Bronchial epithelial cell (primary cell): ENCODE data around the gene GJC2. TPM values are rescaled to one million over a fixed set of nuclear protein-coding genes. Genes with fewer than 3 reads are reported as not detected.
"Not testable (repeated sequence)": the region's sequence is repeated elsewhere in the genome, so short reads cannot be mapped to it uniquely, and the experiment has no call there.

Experiments
- DNase-seq: peaks from one replicate; pipeline ENCODE4 v3.0.0-alpha.2; 2010; ENCODE audit warnings: low read depth
- FAIRE-seq: peaks from 2 replicates; lab custom pipeline; 2011; peaks lifted over from hg19 to GRCh38; lab: Jason Lieb, UNC
- H3K27me3 ChIP-seq: 2 replicates; pipeline ENCODE4 v1.5.1; 2011; ENCODE audit warnings: low read length; ENCODE audit not compliant: control insufficient read depth, insufficient read depth
- H3K36me3 ChIP-seq: 2 replicates; pipeline ENCODE4 v1.5.1; 2011; ENCODE audit warnings: low read length; ENCODE audit not compliant: control insufficient read depth, insufficient read depth
- H3K4me3 ChIP-seq: 2 replicates; pipeline ENCODE4 v1.5.1; 2011; ENCODE audit warnings: mild to moderate bottlenecking, low read depth, low read length, control low read depth
- total RNA-seq: library from RNA; depleted of rRNA; stranded (reverse); fragments of >200 nt; gene quantifications from 2 replicates; pipeline ENCODE4 v1.2.1, GENCODE V29; 2014
- TF ChIP-seq, protein P1 (sequence below): IDR thresholded peaks from 2 replicates; pipeline ENCODE4 v1.5.1; 2011; ENCODE audit warnings: mild to moderate bottlenecking, moderate library complexity, low read length, control low read depth, inconsistent platforms; ENCODE audit not compliant: insufficient read depth, severe bottlenecking

Gene GJC2
- total RNA-seq, 1 donor from 2014 or later, result 5.5 TPM

DNA sequence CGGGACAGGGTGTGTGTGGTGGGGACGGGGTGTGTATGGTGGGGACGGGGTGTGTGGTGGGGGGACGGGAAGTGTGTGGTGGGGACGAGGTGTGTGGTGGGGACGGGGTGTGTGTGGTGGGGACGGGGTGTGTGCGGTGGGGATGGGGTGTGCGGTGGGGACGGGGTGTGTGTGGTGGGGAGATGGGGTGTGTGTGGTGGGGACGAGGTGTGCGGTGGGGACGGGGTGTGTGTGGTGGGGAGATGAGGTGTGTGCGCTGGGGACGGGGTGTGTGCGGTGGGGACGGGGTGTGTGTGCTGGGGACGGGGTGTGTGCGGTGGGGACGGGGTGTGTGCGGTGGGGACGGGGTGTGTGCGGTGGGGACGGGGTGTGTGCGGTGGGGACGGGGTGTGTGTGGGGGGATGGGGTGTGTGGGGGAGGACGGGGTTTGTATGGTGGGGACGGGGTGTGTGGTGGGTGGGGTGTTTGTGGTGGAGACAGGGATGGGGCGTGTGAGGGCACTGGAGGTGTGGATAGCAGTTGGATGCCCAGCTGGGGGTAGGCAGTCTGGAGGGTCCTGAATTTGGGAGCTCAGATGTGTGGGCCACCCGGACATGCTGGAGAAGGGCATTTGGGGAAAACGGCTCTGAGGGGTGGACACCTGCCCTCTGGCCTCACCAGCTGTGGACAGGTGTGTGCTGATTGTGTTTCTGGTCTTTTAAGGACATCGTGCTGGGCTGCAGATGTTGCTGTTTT lies 32.7 kb downstream of the GJC2 start:
- Histone ChIP-seq H3K27me3 (no peaks in the 10 kb centered on the region), H3K4me3 (no peak overlapping the region), H3K36me3 (no peaks in the 10 kb centered on the region)
- DNase-seq, result no peak
- peak; percentile 18 for FAIRE-seq
- TF ChIP-seq, protein P1, sequence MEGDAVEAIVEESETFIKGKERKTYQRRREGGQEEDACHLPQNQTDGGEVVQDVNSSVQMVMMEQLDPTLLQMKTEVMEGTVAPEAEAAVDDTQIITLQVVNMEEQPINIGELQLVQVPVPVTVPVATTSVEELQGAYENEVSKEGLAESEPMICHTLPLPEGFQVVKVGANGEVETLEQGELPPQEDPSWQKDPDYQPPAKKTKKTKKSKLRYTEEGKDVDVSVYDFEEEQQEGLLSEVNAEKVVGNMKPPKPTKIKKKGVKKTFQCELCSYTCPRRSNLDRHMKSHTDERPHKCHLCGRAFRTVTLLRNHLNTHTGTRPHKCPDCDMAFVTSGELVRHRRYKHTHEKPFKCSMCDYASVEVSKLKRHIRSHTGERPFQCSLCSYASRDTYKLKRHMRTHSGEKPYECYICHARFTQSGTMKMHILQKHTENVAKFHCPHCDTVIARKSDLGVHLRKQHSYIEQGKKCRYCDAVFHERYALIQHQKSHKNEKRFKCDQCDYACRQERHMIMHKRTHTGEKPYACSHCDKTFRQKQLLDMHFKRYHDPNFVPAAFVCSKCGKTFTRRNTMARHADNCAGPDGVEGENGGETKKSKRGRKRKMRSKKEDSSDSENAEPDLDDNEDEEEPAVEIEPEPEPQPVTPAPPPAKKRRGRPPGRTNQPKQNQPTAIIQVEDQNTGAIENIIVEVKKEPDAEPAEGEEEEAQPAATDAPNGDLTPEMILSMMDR, result no peak

DNA sequence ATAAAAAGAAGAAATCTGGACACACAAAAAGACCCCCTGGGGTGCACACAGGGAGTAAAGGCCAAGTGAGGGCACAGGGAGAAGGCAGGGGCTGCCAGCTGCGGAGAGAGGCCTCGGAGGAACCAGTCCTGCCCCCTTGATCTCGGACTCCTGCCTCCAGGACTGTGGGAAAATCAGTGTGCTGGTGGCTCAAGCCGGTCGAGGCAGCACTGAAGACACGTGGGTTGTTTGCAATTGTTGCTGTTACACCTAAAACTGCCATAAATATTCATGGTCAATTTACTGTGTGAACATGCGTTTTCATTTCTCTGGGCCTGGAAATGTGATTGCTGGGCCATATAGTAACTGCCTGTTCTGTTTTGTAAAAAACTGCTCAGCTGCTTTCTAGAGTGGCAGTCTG lies 34.4 kb downstream of the GJC2 start:
- TF ChIP-seq, protein P1, result no peak
- no peak for FAIRE-seq
- DNase-seq, result no peak
- Histone ChIP-seq H3K27me3 (no peaks in the 10 kb centered on the region), H3K4me3 (no peak overlapping the region), H3K36me3 (no peaks in the 10 kb centered on the region)

- DNase-seq (no peak), FAIRE-seq (no peak)
- Histone ChIP-seq H3K36me3 (no peaks in the 10 kb centered on the region), H3K27me3 (no peaks in the 10 kb centered on the region), H3K4me3 (no peak overlapping the region)
- TF ChIP-seq, protein P1, result no peak
Measured at GRCh38 chr1:228185641-228185965, 35.9 kb downstream of the GJC2 start.

- not testable (repeated sequence) for H3K36me3 ChIP-seq, DNase-seq, FAIRE-seq, H3K4me3 ChIP-seq, H3K27me3 ChIP-seq
Measured at GRCh38 chr1:228188249-228188648, 38.5 kb downstream of the GJC2 start.

DNA sequence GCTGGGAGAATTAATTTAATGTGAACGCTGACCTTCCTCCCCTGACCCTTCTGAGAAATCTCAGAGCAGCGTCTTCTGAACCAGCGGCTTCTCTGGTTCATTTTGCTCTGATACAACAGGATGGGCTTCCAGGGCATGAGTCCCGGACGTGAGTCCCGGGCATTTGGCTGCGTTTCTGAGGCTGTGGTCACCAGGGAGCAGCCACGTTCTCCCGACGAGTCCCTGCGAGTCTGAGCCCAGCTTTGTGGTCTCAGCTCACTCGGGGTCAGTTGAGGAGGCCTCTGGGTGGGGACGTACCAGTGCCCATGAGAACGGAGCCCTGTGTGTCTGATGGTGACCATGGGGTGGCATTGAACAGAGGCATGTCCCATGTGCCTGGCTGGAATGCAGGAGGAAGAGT lies 40.5 kb downstream of the GJC2 start:
- no peaks in the 10 kb centered on the region for H3K27me3 ChIP-seq
- TF ChIP-seq, protein P1, result no peak
- no peak for DNase-seq
- no peaks in the 10 kb centered on the region for H3K36me3 ChIP-seq
- no peak for FAIRE-seq
- H3K4me3 ChIP-seq, result no peak overlapping the region

DNA sequence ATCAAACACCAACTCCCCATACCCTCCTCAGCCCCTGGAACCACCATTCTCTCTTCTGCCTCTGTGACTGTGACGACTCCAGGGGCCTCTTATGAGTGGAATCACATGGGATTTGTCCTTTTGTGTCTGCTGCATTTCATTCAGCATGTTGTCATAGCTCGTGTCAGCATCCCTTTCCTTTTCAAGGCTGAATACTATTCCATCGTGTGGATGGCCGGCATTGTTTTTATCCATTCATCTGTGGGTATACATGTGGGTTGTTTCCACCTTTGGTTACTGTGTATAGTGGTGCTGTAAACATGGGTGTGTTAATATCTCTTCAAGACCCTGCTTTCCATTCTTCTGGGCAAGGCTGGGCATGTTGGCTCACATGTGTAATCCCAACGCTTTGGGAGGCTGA lies 41.0 kb downstream of the GJC2 start:
- TF ChIP-seq, protein P1, result no peak
- DNase-seq, result no peak
- no peak overlapping the region for H3K4me3 ChIP-seq
- no peaks in the 10 kb centered on the region for H3K27me3 ChIP-seq
- FAIRE-seq, result no peak
- no peaks in the 10 kb centered on the region for H3K36me3 ChIP-seq
